Suprapubic skin (tissue), 4 donors: ENCODE measurements around the gene TRIO. TPM values are rescaled to one million over a fixed set of nuclear protein-coding genes. Genes with fewer than 3 reads are reported as not detected.

Experiments used
- DNase-seq, 2 donors: peaks; one replicate each; pipeline ENCODE4 v3.0.0-alpha.2; 2019; ENCODE audit warnings: low spot score in 2 of 2
- H3K27ac ChIP-seq: fragments of 200-600 bp; sonication (generic); one replicate; pipeline ENCODE4 v1.5.1; 2019
- H3K27me3 ChIP-seq: fragments of 200-600 bp; sonication (generic); one replicate; pipeline ENCODE4 v1.5.1; 2019
- H3K36me3 ChIP-seq: fragments of 200-600 bp; sonication (generic); one replicate; pipeline ENCODE4 v1.5.1; 2019
- H3K4me1 ChIP-seq: fragments of 200-600 bp; sonication (generic); one replicate; pipeline ENCODE4 v1.5.1; 2019
- H3K4me3 ChIP-seq: fragments of 200-600 bp; sonication (generic); one replicate; pipeline ENCODE4 v1.5.1; 2019; ENCODE audit warnings: mild to moderate bottlenecking
- H3K9me3 ChIP-seq: fragments of 200-600 bp; sonication (generic); one replicate; pipeline ENCODE4 v1.5.1; 2019
- CTCF ChIP-seq, 2 donors: fragments of 200-600 bp in 1 of 2; fragments of 450-650 bp in 1 of 2; sonication (generic) in 1 of 2; IDR thresholded peaks; one replicate each; pipeline ENCODE4 v1.5.1; 2016 to 2019; ENCODE audit warnings: antibody characterized with exemption in 2 of 2, mild to moderate bottlenecking in 1 of 2, moderate library complexity in 1 of 2
- EP300 ChIP-seq: sonication (generic); formaldehyde crosslinking; IDR thresholded peaks from one replicate; pipeline ENCODE4 v1.6.1; 2017; ENCODE audit warnings: antibody characterized with exemption
- POLR2A ChIP-seq, 2 donors: fragments of 450-650 bp; IDR thresholded peaks; one replicate each; pipeline ENCODE4 v1.6.1; 2017; ENCODE audit warnings: antibody characterized with exemption in 2 of 2, mild to moderate bottlenecking in 2 of 2, moderate library complexity in 2 of 2
- POLR2AphosphoS5 ChIP-seq, 3 donors: sonication (generic); formaldehyde crosslinking; IDR thresholded peaks; one replicate each; pipeline ENCODE4 v1.6.1; 2017; ENCODE audit warnings: antibody characterized with exemption in 3 of 3
- WGBS: methylation state at CpG from one replicate; pipeline ENCODE4 v1.1.5; 2018; 5-methylcytosine and 5-hydroxymethylcytosine counted together
- total RNA-seq, 4 donors: library from RNA; depleted of rRNA; stranded (reverse); fragments of >200 nt; gene quantifications; one replicate each; pipeline ENCODE4 v1.1.0, GENCODE V29; 2016

The TRIO gene
- total RNA-seq, 4 donors from 2014 or later, result 62.7 to 159 (median 70.4) TPM

GRCh38 chr5:14244721-14245120 lies 101.6 kb downstream of the TRIO start:
- 92% methylated on average over 6 of the region's 6 CpGs for WGBS
- Histone ChIP-seq H3K27ac (no peak overlapping the region), H3K4me1 (peaks cover 9% of the 10 kb centered on the region)

GRCh38 chr5:14245132-14245925 lies 102.2 kb downstream of the TRIO start:
- no peaks in the 10 kb centered on the region for H3K9me3 ChIP-seq
- H3K4me1 ChIP-seq, result peaks cover 11% of the 10 kb centered on the region
- no peak overlapping the region for H3K4me3 ChIP-seq
- no peak for DNase-seq
- no peak for TF ChIP-seq EP300
- WGBS, result 87% methylated on average over 13 of the region's 13 CpGs
- H3K36me3 ChIP-seq, result no peaks in the 10 kb centered on the region
- H3K27ac ChIP-seq, result no peak overlapping the region
- no peaks in the 10 kb centered on the region for H3K27me3 ChIP-seq

More at GRCh38 chr5:14244721-14245120, 101.6 kb downstream of the TRIO start:
- no peaks in the 10 kb centered on the region for H3K27me3 ChIP-seq
- TF ChIP-seq CTCF (IDR thresholded peaks at IDR 0.05), result no peak
- no peak for TF ChIP-seq EP300
- TF ChIP-seq POLR2A (IDR thresholded peaks at IDR 0.05), result no peak
- no peak for TF ChIP-seq POLR2AphosphoS5 (IDR thresholded peaks at IDR 0.05)
- DNase-seq, result no peak
- no peaks in the 10 kb centered on the region for H3K36me3 ChIP-seq
- no peaks in the 10 kb centered on the region for H3K9me3 ChIP-seq
- no peak overlapping the region for H3K4me3 ChIP-seq

GRCh38 chr5:14246350-14247053 lies 103.4 kb downstream of the TRIO start:
- H3K36me3 ChIP-seq, result no peaks in the 10 kb centered on the region
- no peak for TF ChIP-seq CTCF (IDR thresholded peaks at IDR 0.05)
- TF ChIP-seq EP300, result no peak
- TF ChIP-seq POLR2AphosphoS5 (IDR thresholded peaks at IDR 0.05), result no peak
- no peak for TF ChIP-seq POLR2A (IDR thresholded peaks at IDR 0.05)
- H3K9me3 ChIP-seq, result no peaks in the 10 kb centered on the region
- no peak overlapping the region for H3K4me3 ChIP-seq
- no peak overlapping the region for H3K27ac ChIP-seq
- peaks cover 19% of the 10 kb centered on the region for H3K4me1 ChIP-seq
- no peaks in the 10 kb centered on the region for H3K27me3 ChIP-seq
- 95% methylated on average over 9 of the region's 9 CpGs for WGBS
- no peak for DNase-seq

GRCh38 chr5:14247054-14247386 lies 103.9 kb downstream of the TRIO start:
- H3K27me3 ChIP-seq, result no peaks in the 10 kb centered on the region
- peaks cover 21% of the 10 kb centered on the region for H3K4me1 ChIP-seq
- H3K27ac ChIP-seq, result no peak overlapping the region
- no peaks in the 10 kb centered on the region for H3K36me3 ChIP-seq
- TF ChIP-seq CTCF (IDR thresholded peaks at IDR 0.05) (no peak), POLR2AphosphoS5 (IDR thresholded peaks at IDR 0.05) (no peak), POLR2A (IDR thresholded peaks at IDR 0.05) (no peak), EP300 (no peak)
- 72% methylated on average over 4 of the region's 4 CpGs for WGBS
- no peak overlapping the region for H3K4me3 ChIP-seq
- no peaks in the 10 kb centered on the region for H3K9me3 ChIP-seq
- DNase-seq, result no peak

- Histone ChIP-seq H3K36me3 (no peaks in the 10 kb centered on the region), H3K9me3 (no peaks in the 10 kb centered on the region), H3K4me1 (peaks cover 23% of the 10 kb centered on the region), H3K27ac (no peak overlapping the region), H3K4me3 (no peak overlapping the region), H3K27me3 (no peaks in the 10 kb centered on the region)
- WGBS, result 81% methylated on average over 6 of the region's 6 CpGs
- TF ChIP-seq CTCF (IDR thresholded peaks at IDR 0.05) (no peak), EP300 (no peak), POLR2A (IDR thresholded peaks at IDR 0.05) (no peak), POLR2AphosphoS5 (IDR thresholded peaks at IDR 0.05) (no peak)
- no peak for DNase-seq
Measured at GRCh38 chr5:14249258-14250082, 106.3 kb downstream of the TRIO start.
